Stimulated activated CD8-positive, alpha-beta memory T cell treated with anti-CD3 and anti-CD28 coated beads, Interleukin-12 subunit alpha, Interleukin-12 subunit beta, amount 100 ng/mL, for 1 hour (primary cell): ENCODE data around the gene NRL.
"Not testable (repeated sequence)": the region's sequence is repeated elsewhere in the genome, so short reads cannot be mapped to it uniquely, and the experiment has no call there.

Experiments
- DNase-seq: peaks from one replicate; pipeline ENCODE4 v3.0.0-alpha.2; 2020; ENCODE audit warnings: low read depth

Gene NRL

GRCh38 chr14:24123424-24124417 is 9.0 kb upstream of the NRL start:
- DNase-seq = no peak

- no peak for DNase-seq
Observed at GRCh38 chr14:24122898-24123297, 8.1 kb upstream of the NRL start.

- DNase-seq = no peak
Observed at GRCh38 chr14:24122416-24122815, 7.7 kb upstream of the NRL start.

- DNase-seq = no peak
Observed at GRCh38 chr14:24121210-24121609, 6.5 kb upstream of the NRL start.

GRCh38 chr14:24119691-24120090 is 4.9 kb upstream of the NRL start:
- DNase-seq = no peak

- DNase-seq = no peak
Observed at GRCh38 chr14:24117179-24117578, 2.4 kb upstream of the NRL start.

- no peak for DNase-seq
Observed at GRCh38 chr14:24116128-24116814, 1.5 kb upstream of the NRL start.

- DNase-seq = no peak
Observed at GRCh38 chr14:24115422-24116127, 826 bp upstream of the NRL start.

GRCh38 chr14:24113801-24114531 is 783 bp downstream of the NRL start:
- peak; percentile 55 for DNase-seq

- DNase-seq = no peak
Observed at GRCh38 chr14:24113379-24113800, 1.4 kb downstream of the NRL start.

- no peak for DNase-seq
Observed at GRCh38 chr14:24110523-24110922, 4.2 kb downstream of the NRL start.

GRCh38 chr14:24110060-24110459 is 4.7 kb downstream of the NRL start:
- no peak for DNase-seq

GRCh38 chr14:24108336-24108874 is 6.3 kb downstream of the NRL start:
- no peak for DNase-seq

GRCh38 chr14:24106672-24107271 is 8.0 kb downstream of the NRL start:
- no peak for DNase-seq

- not testable (repeated sequence) for DNase-seq
Observed at GRCh38 chr14:24105609-24106239, 9.0 kb downstream of the NRL start.

GRCh38 chr14:24103451-24103850 is 11.3 kb downstream of the NRL start:
- no peak for DNase-seq

GRCh38 chr14:24102357-24103048 is 12.2 kb downstream of the NRL start:
- DNase-seq = no peak

- no peak for DNase-seq
Observed at GRCh38 chr14:24100982-24101494, 13.7 kb downstream of the NRL start.

GRCh38 chr14:24100197-24100981 is 14.4 kb downstream of the NRL start:
- no peak for DNase-seq
